Chondrocyte (in vitro differentiated cells): Measurements from ENCODE around the gene ASB9. TPM values are rescaled to one million over a fixed set of nuclear protein-coding genes. Genes with fewer than 3 reads are reported as not detected.

ENCODE experiments used
- DNase-seq: peaks from one replicate; pipeline ENCODE4 v3.0.0; 2021; ENCODE audit warnings: mixed read lengths, low spot score
- H3K27ac Mint-ChIP-seq: one replicate; pipeline ENCODE4 v1.8.0; 2021; ENCODE audit warnings: mild to moderate bottlenecking, moderate library complexity, mixed read lengths; ENCODE audit not compliant: unreplicated experiment
- H3K27me3 Mint-ChIP-seq: 2 replicates; pipeline ENCODE4 v1.8.0; 2021; ENCODE audit warnings: low read depth, mixed read lengths
- H3K36me3 Mint-ChIP-seq: 2 replicates; pipeline ENCODE4 v1.8.0; 2021; ENCODE audit warnings: low read depth, mixed read lengths
- H3K4me1 Mint-ChIP-seq: 2 replicates; pipeline ENCODE4 v1.8.0; 2021; ENCODE audit warnings: low read depth, mild to moderate bottlenecking, mixed read lengths
- H3K4me3 Mint-ChIP-seq: one replicate; pipeline ENCODE4 v1.8.0; 2021; ENCODE audit warnings: mild to moderate bottlenecking, moderate library complexity, mixed read lengths; ENCODE audit not compliant: unreplicated experiment
- H3K9me3 Mint-ChIP-seq: 2 replicates; pipeline ENCODE4 v1.8.0; 2021; ENCODE audit warnings: low read depth, mixed read lengths
- total RNA-seq: library from RNA; stranded (reverse); gene quantifications from 3 replicates; pipeline ENCODE4 v1.2.1, GENCODE V29; 2021
- TF ChIP-seq, protein P1 (sequence below): fragments of 200-600 bp; sonication (generic); IDR thresholded peaks from 2 replicates; pipeline ENCODE4 v1.5.0; 2021; ENCODE audit warnings: antibody characterized with exemption, mild to moderate bottlenecking, moderate library complexity

Gene ASB9
- total RNA-seq, 1 donor from 2014 or later: not detected

DNA sequence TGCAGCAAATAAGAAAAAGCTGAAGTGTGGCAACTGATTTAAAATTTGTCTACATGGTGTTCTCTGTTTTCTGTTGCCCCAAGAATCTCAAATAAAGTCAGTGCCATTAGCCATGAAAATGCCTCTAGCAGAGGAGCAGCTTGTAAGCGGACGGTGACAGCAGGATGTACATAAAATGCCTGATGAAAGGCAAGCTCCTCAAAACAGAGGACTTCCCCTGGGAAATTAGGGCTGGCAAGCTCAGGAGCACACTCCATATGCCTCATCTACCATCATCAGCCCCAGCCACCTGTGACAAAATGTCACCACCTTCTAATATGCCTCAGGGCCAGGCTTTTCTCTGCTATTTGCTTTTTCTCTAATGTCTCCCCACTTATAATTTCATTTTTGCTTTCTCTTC is 54.5 kb downstream of the ASB9 start:
- H3K27me3 Mint-ChIP-seq: no peaks in the 10 kb centered on the region
- no peak overlapping the region for H3K4me3 Mint-ChIP-seq
- TF ChIP-seq, protein P1, sequence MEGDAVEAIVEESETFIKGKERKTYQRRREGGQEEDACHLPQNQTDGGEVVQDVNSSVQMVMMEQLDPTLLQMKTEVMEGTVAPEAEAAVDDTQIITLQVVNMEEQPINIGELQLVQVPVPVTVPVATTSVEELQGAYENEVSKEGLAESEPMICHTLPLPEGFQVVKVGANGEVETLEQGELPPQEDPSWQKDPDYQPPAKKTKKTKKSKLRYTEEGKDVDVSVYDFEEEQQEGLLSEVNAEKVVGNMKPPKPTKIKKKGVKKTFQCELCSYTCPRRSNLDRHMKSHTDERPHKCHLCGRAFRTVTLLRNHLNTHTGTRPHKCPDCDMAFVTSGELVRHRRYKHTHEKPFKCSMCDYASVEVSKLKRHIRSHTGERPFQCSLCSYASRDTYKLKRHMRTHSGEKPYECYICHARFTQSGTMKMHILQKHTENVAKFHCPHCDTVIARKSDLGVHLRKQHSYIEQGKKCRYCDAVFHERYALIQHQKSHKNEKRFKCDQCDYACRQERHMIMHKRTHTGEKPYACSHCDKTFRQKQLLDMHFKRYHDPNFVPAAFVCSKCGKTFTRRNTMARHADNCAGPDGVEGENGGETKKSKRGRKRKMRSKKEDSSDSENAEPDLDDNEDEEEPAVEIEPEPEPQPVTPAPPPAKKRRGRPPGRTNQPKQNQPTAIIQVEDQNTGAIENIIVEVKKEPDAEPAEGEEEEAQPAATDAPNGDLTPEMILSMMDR: no peak
- no peak for DNase-seq
- no peak overlapping the region for H3K27ac Mint-ChIP-seq
- no peaks in the 10 kb centered on the region for H3K36me3 Mint-ChIP-seq
- no peaks in the 10 kb centered on the region for H3K9me3 Mint-ChIP-seq
- H3K4me1 Mint-ChIP-seq: no peaks in the 10 kb centered on the region

DNA sequence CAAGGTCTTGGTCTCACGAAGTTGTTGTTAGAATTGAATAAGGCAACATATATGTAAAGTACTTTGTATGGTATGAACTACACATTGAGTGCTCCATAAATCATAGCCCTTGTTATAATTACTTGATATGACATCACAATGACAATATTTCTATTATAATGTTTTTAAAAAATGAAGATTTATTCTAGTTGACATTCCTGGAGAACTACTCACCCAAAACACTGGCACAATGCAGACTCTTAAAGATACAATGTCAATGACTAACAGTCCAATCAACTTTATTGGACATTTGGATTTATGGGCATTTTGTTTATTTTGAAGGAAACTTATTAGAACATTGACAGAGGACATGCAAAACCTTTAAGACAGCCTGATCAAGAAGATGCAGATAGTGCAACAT is 55.3 kb downstream of the ASB9 start:
- no peaks in the 10 kb centered on the region for H3K9me3 Mint-ChIP-seq
- H3K36me3 Mint-ChIP-seq: no peaks in the 10 kb centered on the region
- H3K4me1 Mint-ChIP-seq: no peaks in the 10 kb centered on the region
- TF ChIP-seq, protein P1: no peak
- DNase-seq: no peak
- H3K27me3 Mint-ChIP-seq: no peaks in the 10 kb centered on the region
- no peak overlapping the region for H3K27ac Mint-ChIP-seq
- H3K4me3 Mint-ChIP-seq: no peak overlapping the region

DNA sequence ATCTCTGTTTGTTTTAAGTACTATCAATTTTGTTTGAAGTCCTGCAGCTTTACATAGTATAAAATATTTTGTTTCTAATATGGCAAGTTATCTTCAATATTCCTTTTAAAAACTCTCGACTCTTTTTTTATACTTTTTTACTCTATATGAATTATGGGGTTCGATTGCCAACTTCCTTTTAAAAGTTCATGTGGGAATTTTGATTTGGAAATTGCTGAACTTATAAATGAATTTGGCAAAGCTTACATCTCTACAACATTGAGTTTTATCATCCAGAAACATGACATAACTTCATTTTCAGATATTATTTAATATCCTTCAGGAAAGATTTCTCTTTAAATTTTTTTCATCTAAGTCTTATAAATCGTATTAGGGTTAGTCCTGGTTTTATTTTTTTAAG is 60.8 kb downstream of the ASB9 start:
- H3K36me3 Mint-ChIP-seq: no peaks in the 10 kb centered on the region
- DNase-seq: no peak
- H3K27me3 Mint-ChIP-seq: peaks cover 2% of the 10 kb centered on the region
- TF ChIP-seq, protein P1: no peak
- no peaks in the 10 kb centered on the region for H3K9me3 Mint-ChIP-seq
- no peaks in the 10 kb centered on the region for H3K4me1 Mint-ChIP-seq
- no peak overlapping the region for H3K4me3 Mint-ChIP-seq
- H3K27ac Mint-ChIP-seq: no peak overlapping the region

DNA sequence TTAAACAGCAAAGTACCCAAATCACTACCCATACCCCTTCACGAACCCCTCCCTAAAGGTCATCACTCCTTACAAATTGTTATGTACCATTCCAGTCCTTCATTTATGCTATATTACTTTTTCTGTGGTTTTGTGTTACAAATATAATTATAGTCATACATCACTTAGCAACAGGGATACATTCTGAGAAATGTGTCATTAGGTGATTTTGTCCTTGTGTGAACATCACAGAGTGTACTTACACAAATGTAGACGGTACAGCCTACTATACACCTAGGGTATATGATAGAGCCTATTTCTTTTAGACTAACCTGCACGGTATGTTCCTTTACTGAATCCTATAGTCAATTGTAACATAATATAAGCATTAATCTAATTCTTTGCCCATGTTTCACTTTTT is 61.9 kb downstream of the ASB9 start:
- Mint-ChIP-seq H3K4me3 (no peak overlapping the region), H3K27me3 (peaks cover 2% of the 10 kb centered on the region), H3K4me1 (peaks cover under 1% of the 10 kb centered on the region), H3K27ac (no peak overlapping the region), H3K9me3 (no peaks in the 10 kb centered on the region), H3K36me3 (no peaks in the 10 kb centered on the region)
- DNase-seq: no peak
- TF ChIP-seq, protein P1: no peak

DNA sequence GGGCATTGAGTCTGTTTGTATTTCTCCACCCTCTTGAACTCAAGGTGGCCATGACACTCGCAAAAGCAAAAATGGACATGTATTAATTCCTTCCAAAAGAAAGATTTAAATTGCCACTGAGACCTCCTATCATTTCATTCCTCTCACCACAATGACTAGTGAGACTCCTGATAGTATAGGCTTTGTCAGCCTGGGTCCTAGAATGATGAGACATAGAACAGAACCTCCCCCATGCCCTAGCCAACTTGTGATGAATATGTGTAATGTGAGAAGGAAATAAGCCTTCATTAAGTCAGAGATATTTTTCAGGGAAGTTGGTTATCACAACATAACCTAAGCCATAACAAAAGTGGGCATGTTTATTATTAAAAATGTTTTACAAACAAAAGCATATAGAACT is 62.5 kb downstream of the ASB9 start:
- H3K4me3 Mint-ChIP-seq: no peak overlapping the region
- no peak for DNase-seq
- peaks cover 2% of the 10 kb centered on the region for H3K27me3 Mint-ChIP-seq
- no peaks in the 10 kb centered on the region for H3K36me3 Mint-ChIP-seq
- peaks cover 3% of the 10 kb centered on the region for H3K4me1 Mint-ChIP-seq
- TF ChIP-seq, protein P1: no peak
- no peaks in the 10 kb centered on the region for H3K9me3 Mint-ChIP-seq
- no peak overlapping the region for H3K27ac Mint-ChIP-seq
